Keratinocyte (primary cell): ENCODE measurements around the gene AXIN2. TPM values are rescaled to one million over a fixed set of nuclear protein-coding genes. Genes with fewer than 3 reads are reported as not detected.

Source experiments
- DNase-seq: peaks from one replicate; pipeline ENCODE4 v3.0.0-alpha.2; 2011; ENCODE audit warnings: low read depth, missing footprints, low spot score
- FAIRE-seq: peaks from 2 replicates; lab custom pipeline; 2011; peaks lifted over from hg19 to GRCh38; lab: Jason Lieb, UNC
- H2AFZ ChIP-seq: 2 replicates; pipeline ENCODE4 v1.6.0; 2012; ENCODE audit warnings: low read length, control low read depth, inconsistent platforms; ENCODE audit not compliant: control insufficient read depth
- H3K27ac ChIP-seq: 2 replicates; pipeline ENCODE4 v1.5.1; 2011; ENCODE audit warnings: low read length; ENCODE audit not compliant: control insufficient read depth, insufficient read depth
- H3K27me3 ChIP-seq: 3 replicates; pipeline ENCODE4 v1.6.0; 2011; ENCODE audit warnings: low read length; ENCODE audit not compliant: control insufficient read depth, insufficient read depth; ENCODE audit errors: extremely low read depth
- H3K36me3 ChIP-seq, 2 experiments: 2 replicates in 1 of 2; 3 replicates in 1 of 2; pipeline ENCODE4 v1.5.1; 2011; ENCODE audit warnings: low read length in 2 of 2, mild to moderate bottlenecking in 1 of 2; ENCODE audit not compliant: control insufficient read depth in 2 of 2, insufficient read depth in 2 of 2; ENCODE audit errors: extremely low read depth in 1 of 2
- H3K4me1 ChIP-seq: 3 replicates; pipeline ENCODE4 v1.5.1; 2011; ENCODE audit warnings: low read length; ENCODE audit not compliant: control insufficient read depth, insufficient read depth; ENCODE audit errors: extremely low read depth
- H3K4me2 ChIP-seq: 3 replicates; pipeline ENCODE4 v1.6.0; 2011; ENCODE audit warnings: low read depth, low read length; ENCODE audit not compliant: control insufficient read depth, insufficient read depth; ENCODE audit errors: extremely low read depth
- H3K4me3 ChIP-seq, 3 experiments: fragments of 200-600 bp in 1 of 3; sonication (generic) in 1 of 3; 2 replicates in 2 of 3; 3 replicates in 1 of 3; pipeline ENCODE4 v1.5.1; 2011 to 2016; ENCODE audit warnings: low read length in 3 of 3, mild to moderate bottlenecking in 3 of 3, control low read depth in 2 of 3, inconsistent platforms in 1 of 3, low read depth in 1 of 3, mixed read lengths in 1 of 3, mixed run types in 1 of 3, moderate library complexity in 1 of 3; ENCODE audit not compliant: control insufficient read depth in 2 of 3, insufficient read depth in 2 of 3; ENCODE audit errors: extremely low read depth in 1 of 3
- H3K79me2 ChIP-seq: 2 replicates; pipeline ENCODE4 v1.6.0; 2012; ENCODE audit warnings: low read length; ENCODE audit not compliant: control insufficient read depth, insufficient read depth
- H3K9ac ChIP-seq: 3 replicates; pipeline ENCODE4 v1.6.0; 2011; ENCODE audit warnings: low read length; ENCODE audit not compliant: control insufficient read depth, insufficient read depth; ENCODE audit errors: extremely low read depth
- H3K9me1 ChIP-seq: 3 replicates; pipeline ENCODE4 v1.6.0; 2011; ENCODE audit warnings: low read length; ENCODE audit not compliant: control insufficient read depth, insufficient read depth; ENCODE audit errors: extremely low read depth
- H3K9me3 ChIP-seq: 2 replicates; pipeline ENCODE4 v1.5.1; 2012; ENCODE audit warnings: low read depth, low read length; ENCODE audit not compliant: control insufficient read depth
- H4K20me1 ChIP-seq: 3 replicates; pipeline ENCODE4 v1.6.0; 2011; ENCODE audit warnings: low read length; ENCODE audit not compliant: control insufficient read depth, insufficient read depth; ENCODE audit errors: extremely low read depth
- EZH2 ChIP-seq: IDR thresholded peaks from one replicate; pipeline ENCODE4 v1.6.1; 2012; ENCODE audit warnings: inconsistent platforms, mild to moderate bottlenecking, low read length, moderate library complexity
- dilution Hi-C: fragments of 300-500 bp; cut with MboI; formaldehyde crosslinking; loops from one replicate; pipeline ENCODE4 v1.7.0; 2020; ENCODE audit warnings: low sequenced_read_pairs; ENCODE audit not compliant: extremely low pct_ligation_motif_present
- polyA plus RNA-seq, 5 experiments: library from polyadenylated mRNA; depleted of rRNA in 3 of 5; stranded (reverse) in 3 of 5; stranded (forward) in 1 of 5; unstranded in 1 of 5; fragments of >200 nt; gene quantifications; 1 replicate in 1 of 5; 2 replicates in 3 of 5; 3 replicates in 1 of 5; pipeline versions ENCODE4 v1.2.1 to v1.2.3, GENCODE V29; 2011 to 2012; ENCODE audit warnings: missing spikeins in 2 of 5, low read depth in 1 of 5, low replicate concordance in 1 of 5
- TF ChIP-seq, protein P1 (sequence below), 3 experiments: IDR thresholded peaks in 1 of 3; conservative IDR thresholded peaks in 1 of 3; optimal IDR thresholded peaks in 1 of 3; 2 replicates in 2 of 3; 3 replicates in 1 of 3; pipeline versions ENCODE3 to v1.5.1; 2011; ENCODE audit warnings: low read length in 3 of 3, mild to moderate bottlenecking in 3 of 3, moderate library complexity in 2 of 3, control low read depth in 1 of 3, inconsistent platforms in 1 of 3; ENCODE audit not compliant: insufficient read depth in 2 of 3; ENCODE audit errors: extremely low read depth in 1 of 3

AXIN2 gene
- polyA plus RNA-seq, 1 donor (not counting 4 experiments of a cell fraction or from before 2014, with no cell fraction given): 0.14 TPM

DNA sequence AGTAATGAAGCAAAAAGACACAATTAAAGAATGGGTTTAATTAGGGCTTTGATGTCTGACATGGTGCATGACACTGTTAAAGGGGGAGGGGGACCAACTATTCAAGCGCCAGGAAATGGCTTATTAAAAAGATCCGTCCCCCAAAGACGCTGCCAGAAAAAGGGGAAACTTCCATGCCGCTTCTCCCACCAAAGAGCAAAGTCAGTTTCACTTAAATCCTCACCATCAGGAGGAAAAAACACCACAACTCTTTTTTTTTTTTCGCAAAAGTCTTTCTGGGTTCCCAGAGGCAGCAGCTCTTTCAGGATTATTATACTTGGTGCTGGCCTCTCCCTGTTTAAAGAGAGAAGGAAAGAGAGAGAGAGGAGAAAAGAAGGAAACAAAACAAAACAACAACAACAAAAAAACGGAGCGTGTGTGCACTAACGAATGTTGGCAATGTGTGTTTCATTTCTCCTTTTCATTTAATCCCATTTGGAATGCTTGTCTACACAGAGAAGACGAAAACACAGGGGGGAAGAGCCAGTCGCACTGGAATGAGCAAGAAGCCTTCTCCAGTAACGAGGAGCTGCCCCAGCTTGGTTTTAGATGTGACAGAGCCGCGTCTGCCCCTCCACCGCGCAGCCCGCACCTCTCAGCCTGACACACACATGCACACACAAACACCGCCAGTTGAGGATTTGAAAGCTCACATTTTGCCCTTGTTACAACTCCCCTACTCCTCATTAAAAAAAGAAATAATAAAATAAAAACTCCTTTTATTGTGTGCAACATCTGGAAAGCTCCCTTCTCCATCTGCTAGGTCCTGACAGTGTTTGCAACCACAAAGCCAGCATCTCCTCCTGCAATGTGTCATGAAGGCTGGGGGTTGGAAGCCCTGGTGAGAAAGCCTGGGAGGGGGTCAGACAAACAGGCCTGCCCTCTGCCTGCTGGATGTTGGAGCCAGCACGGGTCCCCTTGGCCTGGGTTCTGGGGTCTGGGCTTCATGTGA is 32.7 kb upstream of the AXIN2 start:
- Histone ChIP-seq H3K4me2 (no peak overlapping the region), H3K4me1 (no peaks in the 10 kb centered on the region), H3K36me3 (no peaks in the 10 kb centered on the region), H4K20me1 (no peaks in the 10 kb centered on the region), H3K27ac (no peak overlapping the region), H3K79me2 (no peaks in the 10 kb centered on the region), H3K27me3 (no peaks in the 10 kb centered on the region), H2AFZ (no peak overlapping the region), H3K4me3 (no peak overlapping the region), H3K9ac (no peak overlapping the region), H3K9me1 (no peaks in the 10 kb centered on the region), H3K9me3 (no peaks in the 10 kb centered on the region)
- TF ChIP-seq, protein P1, sequence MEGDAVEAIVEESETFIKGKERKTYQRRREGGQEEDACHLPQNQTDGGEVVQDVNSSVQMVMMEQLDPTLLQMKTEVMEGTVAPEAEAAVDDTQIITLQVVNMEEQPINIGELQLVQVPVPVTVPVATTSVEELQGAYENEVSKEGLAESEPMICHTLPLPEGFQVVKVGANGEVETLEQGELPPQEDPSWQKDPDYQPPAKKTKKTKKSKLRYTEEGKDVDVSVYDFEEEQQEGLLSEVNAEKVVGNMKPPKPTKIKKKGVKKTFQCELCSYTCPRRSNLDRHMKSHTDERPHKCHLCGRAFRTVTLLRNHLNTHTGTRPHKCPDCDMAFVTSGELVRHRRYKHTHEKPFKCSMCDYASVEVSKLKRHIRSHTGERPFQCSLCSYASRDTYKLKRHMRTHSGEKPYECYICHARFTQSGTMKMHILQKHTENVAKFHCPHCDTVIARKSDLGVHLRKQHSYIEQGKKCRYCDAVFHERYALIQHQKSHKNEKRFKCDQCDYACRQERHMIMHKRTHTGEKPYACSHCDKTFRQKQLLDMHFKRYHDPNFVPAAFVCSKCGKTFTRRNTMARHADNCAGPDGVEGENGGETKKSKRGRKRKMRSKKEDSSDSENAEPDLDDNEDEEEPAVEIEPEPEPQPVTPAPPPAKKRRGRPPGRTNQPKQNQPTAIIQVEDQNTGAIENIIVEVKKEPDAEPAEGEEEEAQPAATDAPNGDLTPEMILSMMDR (optimal IDR thresholded peaks at IDR 0.05 in 1 of 3, IDR thresholded peaks at IDR 0.05 in 1 of 3, conservative IDR thresholded peaks at IDR 0.05 in 1 of 3; ENCODE audit: extremely low read depth in 1 of 3, insufficient read depth in 2 of 3, low read length in 3 of 3): no peak
- no peak for TF ChIP-seq EZH2
- FAIRE-seq: no peak
- dilution Hi-C loops: no loop called here
- no peak for DNase-seq

DNA sequence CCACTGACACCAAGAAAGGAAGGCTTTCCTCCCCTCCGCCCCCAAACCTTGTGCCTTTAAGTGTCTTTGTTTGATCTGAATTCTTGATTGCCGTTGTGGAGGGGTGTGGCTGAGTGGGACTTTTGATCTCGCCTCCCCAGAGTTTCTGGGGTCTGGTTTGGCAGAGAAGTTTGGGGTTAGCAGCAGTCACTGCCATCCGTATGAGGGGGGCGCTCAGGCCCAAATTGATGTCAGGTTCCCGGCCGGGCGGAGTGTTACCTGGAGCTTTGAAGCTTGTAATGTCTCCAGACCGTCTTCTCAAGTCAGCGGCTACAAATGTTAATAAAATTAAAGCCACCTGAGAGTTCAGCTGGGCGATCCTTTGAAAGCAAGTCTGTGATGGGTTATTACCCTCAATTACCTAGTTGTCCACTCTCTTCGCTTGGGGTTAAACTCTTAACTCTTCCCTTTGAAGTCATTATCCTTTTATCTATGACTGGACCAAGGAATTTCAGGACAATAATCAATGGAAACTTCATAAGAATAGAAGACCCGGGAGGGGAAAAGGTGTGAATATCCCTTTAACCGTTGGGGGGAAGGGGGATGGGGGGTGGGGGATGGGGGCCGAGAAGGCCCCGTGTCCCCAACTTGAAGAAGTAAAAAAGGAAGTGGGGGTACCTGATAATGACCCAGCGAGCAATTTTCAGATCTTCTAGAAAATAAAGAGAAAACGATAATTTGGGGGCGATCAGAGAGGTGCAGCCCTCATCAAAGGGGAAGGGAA is 31.8 kb upstream of the AXIN2 start:
- Histone ChIP-seq H3K27me3 (no peaks in the 10 kb centered on the region), H4K20me1 (no peaks in the 10 kb centered on the region), H3K4me1 (no peaks in the 10 kb centered on the region), H3K4me2 (no peak overlapping the region), H3K4me3 (no peak overlapping the region), H3K36me3 (no peaks in the 10 kb centered on the region), H3K9me1 (no peaks in the 10 kb centered on the region), H3K9ac (no peak overlapping the region), H3K27ac (no peak overlapping the region), H3K9me3 (no peaks in the 10 kb centered on the region), H3K79me2 (no peaks in the 10 kb centered on the region), H2AFZ (no peak overlapping the region)
- TF ChIP-seq, protein P1 (optimal IDR thresholded peaks at IDR 0.05 in 1 of 3, IDR thresholded peaks at IDR 0.05 in 1 of 3, conservative IDR thresholded peaks at IDR 0.05 in 1 of 3; ENCODE audit: extremely low read depth in 1 of 3, insufficient read depth in 2 of 3, low read length in 3 of 3): no peak
- no peak for TF ChIP-seq EZH2
- no peak for DNase-seq
- dilution Hi-C loops: no loop called here
- no peak for FAIRE-seq
